HFF-Myc (cell line): ENCODE results near the gene RGR.

Experiments used
- DNase-seq: peaks from one replicate; pipeline ENCODE4 v3.0.0-alpha.2; 2011; ENCODE audit warnings: low read depth; ENCODE audit errors: extremely low read depth
- H3K4me3 ChIP-seq: replicated peaks from 2 replicates; pipeline ENCODE4 v1.5.1; 2011; ENCODE audit warnings: low read depth, mild to moderate bottlenecking, control low read depth, low read length
- CTCF ChIP-seq: IDR thresholded peaks from 2 replicates; pipeline ENCODE4 v1.5.1; 2012; ENCODE audit warnings: mild to moderate bottlenecking, low read depth, low read length, control low read depth; ENCODE audit errors: missing control alignments

Gene RGR

DNA sequence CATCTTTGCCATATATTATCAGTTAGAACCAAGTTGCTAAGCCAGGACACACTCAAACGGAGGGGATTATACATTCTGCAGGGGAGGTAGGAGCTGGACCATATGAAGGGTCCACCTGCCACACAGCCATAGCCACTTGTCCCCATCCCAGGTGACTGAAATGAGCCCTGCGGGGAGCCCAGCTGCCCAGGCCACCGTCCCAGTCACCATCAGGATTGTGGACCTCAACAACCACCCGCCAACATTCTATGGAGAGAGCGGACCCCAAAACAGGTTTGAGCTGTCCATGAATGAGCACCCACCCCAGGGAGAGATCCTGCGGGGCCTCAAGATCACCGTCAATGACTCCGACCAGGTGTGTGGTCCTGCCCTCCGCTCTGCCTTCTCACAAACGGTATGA is 36.8 kb upstream of the RGR start:
- no peak for TF ChIP-seq CTCF
- H3K4me3 ChIP-seq, result no peak overlapping the region
- DNase-seq, result no peak

GRCh38 chr10:84211566-84211965 is 33.3 kb upstream of the RGR start:
- H3K4me3 ChIP-seq, result no peak overlapping the region
- TF ChIP-seq CTCF, result no peak
- no peak for DNase-seq

DNA sequence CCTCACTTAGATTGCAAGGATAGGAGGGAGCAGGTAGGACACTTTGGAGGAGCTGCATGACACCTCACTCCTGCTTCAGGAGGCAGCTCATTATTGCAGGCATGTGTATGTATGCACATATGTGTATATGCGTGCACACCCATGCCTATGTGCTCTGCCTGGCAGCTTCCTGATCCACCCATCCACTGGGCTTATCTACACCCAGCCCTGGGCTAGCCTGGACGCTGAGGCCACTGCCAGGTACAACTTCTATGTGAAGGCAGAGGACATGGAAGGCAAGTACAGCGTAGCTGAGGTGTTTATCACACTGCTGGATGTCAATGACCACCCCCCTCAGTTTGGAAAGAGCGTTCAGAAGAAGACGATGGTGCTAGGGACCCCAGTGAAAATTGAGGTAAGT is 32.8 kb upstream of the RGR start:
- H3K4me3 ChIP-seq, result no peak overlapping the region
- DNase-seq, result no peak
- TF ChIP-seq CTCF, result no peak

- TF ChIP-seq CTCF, result no peak
- DNase-seq, result no peak
Observed at GRCh38 chr10:84213076-84213475, 31.8 kb upstream of the RGR start.

DNA sequence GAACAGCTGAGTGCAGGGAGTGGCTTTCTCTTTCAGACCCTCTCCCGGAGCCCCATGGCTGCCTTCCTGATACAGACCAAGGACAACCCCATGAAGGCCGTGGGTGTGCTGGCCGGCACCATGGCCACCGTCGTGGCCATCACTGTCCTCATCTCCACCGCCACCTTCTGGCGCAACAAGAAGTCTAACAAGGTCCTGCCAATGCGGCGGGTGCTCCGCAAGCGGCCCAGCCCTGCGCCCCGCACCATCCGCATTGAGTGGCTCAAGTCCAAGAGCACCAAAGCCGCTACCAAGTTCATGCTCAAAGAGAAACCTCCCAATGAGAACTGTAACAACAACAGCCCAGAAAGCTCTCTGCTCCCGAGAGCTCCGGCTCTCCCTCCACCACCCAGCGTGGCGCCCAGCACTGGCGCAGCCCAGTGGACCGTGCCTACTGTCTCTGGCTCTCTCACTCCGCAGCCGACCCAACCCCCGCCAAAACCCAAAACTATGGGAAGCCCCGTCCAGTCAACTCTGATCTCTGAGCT is 30.7 kb upstream of the RGR start:
- no peak for DNase-seq
- no peak overlapping the region for H3K4me3 ChIP-seq
- TF ChIP-seq CTCF, result no peak

More at GRCh38 chr10:84213076-84213475, 31.8 kb upstream of the RGR start:
- H3K4me3 ChIP-seq, result no peak overlapping the region

- DNase-seq, result no peak
- H3K4me3 ChIP-seq, result no peak overlapping the region
- TF ChIP-seq CTCF, result peak; percentile 47
Observed at GRCh38 chr10:84214612-84215235, 30.1 kb upstream of the RGR start.

GRCh38 chr10:84216834-84217233 is 28.0 kb upstream of the RGR start:
- TF ChIP-seq CTCF, result no peak
- H3K4me3 ChIP-seq, result no peak overlapping the region
- DNase-seq, result no peak
